Kidney capillary endothelial cell (primary cell): ENCODE measurements around the gene MZF1.
"Not testable (repeated sequence)": the region's sequence is repeated elsewhere in the genome, so short reads cannot be mapped to it uniquely, and the experiment has no call there.

Source experiments
- DNase-seq: peaks from one replicate; pipeline ENCODE4 v3.0.0-alpha.2; 2018; ENCODE audit warnings: low spot score

Gene MZF1

GRCh38 chr19:58555369-58555885, 17.7 kb downstream of the MZF1 start:
- no peak for DNase-seq

- DNase-seq = peak; percentile 85
Measured at GRCh38 chr19:58554494-58555368, 18.4 kb downstream of the MZF1 start, which contains the start of gene CHMP2A. TSS of gene CHMP2A (minus strand) at chr19:58555105. CDS start at chr19:58554212, 893 bp downstream.

- no peak for DNase-seq
Measured at GRCh38 chr19:58553799-58554493, 19.2 kb downstream of the MZF1 start.

- no peak for DNase-seq
Measured at GRCh38 chr19:58552655-58553054, 20.5 kb downstream of the MZF1 start.

- no peak for DNase-seq
Measured at GRCh38 chr19:58551577-58552471, 21.3 kb downstream of the MZF1 start.

- DNase-seq = no peak
Measured at GRCh38 chr19:58551123-58551497, 22.0 kb downstream of the MZF1 start.

- no peak for DNase-seq
Measured at GRCh38 chr19:58550362-58551122, 22.6 kb downstream of the MZF1 start.

- no peak for DNase-seq
Measured at GRCh38 chr19:58549664-58550361, 23.3 kb downstream of the MZF1 start.

- DNase-seq = no peak
Measured at GRCh38 chr19:58548859-58549663, 24.1 kb downstream of the MZF1 start.

GRCh38 chr19:58547323-58548312, 25.5 kb downstream of the MZF1 start:
- DNase-seq = no peak

- no peak for DNase-seq
Measured at GRCh38 chr19:58546019-58546530, 27.1 kb downstream of the MZF1 start.

GRCh38 chr19:58545286-58546018, 27.7 kb downstream of the MZF1 start:
- DNase-seq = no peak

- DNase-seq = peak; percentile 66
Measured at GRCh38 chr19:58544591-58545285, 28.4 kb downstream of the MZF1 start.

GRCh38 chr19:58543826-58544590, 29.1 kb downstream of the MZF1 start, which contains the start of gene TRIM28:
TSS of gene TRIM28 (plus strand) at chr19:58544064. CDS start at chr19:58544758, 694 bp downstream.
- peak; percentile 98 for DNase-seq

- DNase-seq = not testable (repeated sequence)
Measured at GRCh38 chr19:58542641-58543372, 30.3 kb downstream of the MZF1 start.
